Measurements from ENCODE around the gene SSBP4.

The SSBP4 gene

GRCh38 chr19:18473003-18473705, 54.0 kb downstream of the SSBP4 start:
- no peak for DNase-seq

DNA sequence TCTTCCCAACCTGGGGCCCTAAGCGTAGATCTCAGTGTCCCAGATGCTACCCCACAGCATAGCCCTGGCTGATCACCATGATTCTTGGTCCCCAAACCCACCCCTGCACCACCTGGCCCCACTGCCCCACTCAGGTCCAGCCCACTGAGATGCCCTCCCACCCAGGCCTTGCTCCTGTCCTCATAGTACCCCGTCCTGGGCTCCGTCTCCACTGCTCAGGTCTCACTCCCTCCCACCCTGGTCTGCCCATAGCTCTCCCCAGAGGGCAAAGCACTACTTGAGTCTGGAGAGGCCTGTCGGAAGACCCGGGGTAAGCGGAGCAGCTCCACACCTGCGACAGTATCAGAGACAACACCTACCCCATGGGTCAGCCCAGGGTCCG, 54.5 kb downstream of the SSBP4 start:
- no peak for DNase-seq

- no peak for DNase-seq
These were observed 55.2 kb downstream of the SSBP4 start for GRCh38 chr19:18474366-18474887.

GRCh38 chr19:18475004-18475453, 55.8 kb downstream of the SSBP4 start:
- no peak for DNase-seq

DNA sequence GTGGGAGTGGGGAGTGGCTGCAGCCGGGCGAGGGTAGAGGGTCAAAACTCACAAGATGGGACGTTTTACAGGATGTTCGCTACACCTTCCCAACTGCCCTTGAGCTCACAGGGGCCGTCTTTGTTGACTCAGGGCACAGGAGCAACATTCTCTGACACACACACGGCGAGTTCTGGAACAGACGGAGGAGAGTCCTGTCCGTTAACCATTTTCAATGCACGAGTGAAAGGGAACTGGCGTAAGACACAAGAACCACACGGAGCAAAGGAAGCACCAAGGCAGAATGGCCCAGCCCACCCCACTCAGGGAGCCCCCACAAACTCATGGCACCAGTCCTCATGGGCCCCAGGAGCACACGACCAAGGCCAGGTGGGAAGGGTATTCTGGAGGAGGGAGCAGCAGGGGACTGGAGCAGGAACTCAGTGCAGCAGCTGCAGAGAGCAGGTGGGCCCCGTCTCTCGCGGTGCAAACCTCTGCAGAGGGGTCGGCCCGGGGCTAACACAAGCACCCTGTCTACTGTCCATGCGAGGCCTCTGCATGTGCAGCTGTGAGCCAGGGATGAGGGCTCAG, 56.6 kb downstream of the SSBP4 start:
- no peak for DNase-seq

DNA sequence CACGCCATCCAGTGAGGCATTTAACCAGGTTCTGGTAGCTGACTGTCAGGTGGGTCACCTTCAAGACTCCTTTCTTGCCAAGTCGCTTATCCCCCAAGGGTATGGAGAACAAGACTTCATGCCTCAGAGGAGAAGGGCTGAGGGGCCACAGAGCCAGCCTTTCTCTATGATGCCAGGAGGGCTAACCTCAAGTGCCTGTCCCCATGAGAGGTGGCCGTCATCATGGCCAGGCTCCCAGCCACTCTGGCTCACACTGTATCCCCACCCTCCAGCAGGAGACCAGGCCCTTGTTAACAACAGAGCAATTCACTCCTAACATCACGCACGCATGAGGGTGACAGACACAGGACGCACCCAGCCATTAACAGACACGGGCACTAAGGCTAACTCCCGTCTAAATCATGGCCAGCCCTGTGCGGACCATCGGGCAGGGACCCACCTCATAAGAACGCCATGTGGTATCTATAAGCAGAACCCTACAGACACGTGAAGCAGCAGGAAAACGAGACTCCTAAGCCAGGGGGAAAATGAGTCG, 57.4 kb downstream of the SSBP4 start:
- DNase-seq, result no peak

- no peak for DNase-seq
These were observed 58.0 kb downstream of the SSBP4 start for GRCh38 chr19:18477042-18477779.

DNA sequence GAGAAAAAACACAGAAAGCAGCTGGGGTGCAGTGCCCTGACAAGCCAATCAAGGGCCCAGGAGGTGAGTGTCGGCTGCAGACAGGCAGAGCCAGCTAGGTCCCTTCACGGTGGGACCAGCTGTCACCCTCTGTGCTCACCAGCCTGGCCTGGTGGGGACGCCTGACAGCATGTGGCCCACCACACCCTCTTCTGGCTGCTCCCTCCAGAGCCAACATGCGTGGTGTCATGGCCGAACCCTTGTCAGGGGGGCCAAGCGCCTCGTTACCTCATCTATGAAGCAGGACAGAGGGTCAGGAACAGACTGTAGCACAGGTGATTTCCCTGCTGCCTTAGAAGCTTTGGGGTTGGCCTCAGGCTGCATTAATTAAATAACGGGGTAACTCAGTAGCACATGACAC, 58.8 kb downstream of the SSBP4 start:
- no peak for DNase-seq

- peak; percentile 52 for DNase-seq
These were observed 59.5 kb downstream of the SSBP4 start for GRCh38 chr19:18478545-18479311.

GRCh38 chr19:18480006-18480691, 61.0 kb downstream of the SSBP4 start:
- no peak for DNase-seq

DNA sequence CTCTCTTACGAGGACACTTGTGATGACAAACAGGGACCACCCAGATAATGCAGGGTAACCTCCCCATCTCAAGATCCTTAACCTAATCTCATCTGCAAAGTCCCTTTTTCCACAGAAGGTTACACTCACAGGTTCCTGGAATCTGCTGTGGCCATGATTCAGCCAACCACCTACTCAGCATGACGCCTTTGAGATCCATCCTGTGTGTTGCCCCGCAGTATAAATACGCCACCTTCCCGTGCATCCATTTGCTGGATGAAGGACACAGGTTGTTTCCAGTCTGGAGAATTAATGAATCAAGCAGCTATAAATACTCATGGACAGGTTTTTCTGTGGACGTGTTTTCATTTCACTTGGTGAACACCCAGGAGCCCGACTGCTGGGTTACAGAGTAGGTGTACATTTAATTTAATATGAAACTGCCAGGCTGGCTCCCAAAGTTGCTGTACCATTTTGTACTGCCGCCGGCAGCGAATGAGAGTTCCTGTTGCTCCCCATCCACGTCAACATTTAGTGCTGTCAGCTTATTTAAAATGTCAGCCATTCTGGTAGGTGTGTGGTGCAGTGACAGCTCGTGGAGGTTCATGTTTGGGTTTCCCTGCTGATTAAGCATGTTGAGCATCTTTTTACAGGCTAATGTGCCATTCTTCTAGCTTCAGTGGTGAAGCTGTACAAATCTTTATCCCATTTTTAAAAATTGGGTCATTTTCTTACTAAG, 62.5 kb downstream of the SSBP4 start:
- DNase-seq, result no peak

- no peak for DNase-seq
These were observed 64.1 kb downstream of the SSBP4 start for GRCh38 chr19:18483119-18483890.
